Gastrocnemius medialis (tissue), 4 donors: ENCODE data around the gene DISC1. TPM values are rescaled to one million over a fixed set of nuclear protein-coding genes. Genes with fewer than 3 reads are reported as not detected.
"Not testable (repeated sequence)": the region's sequence is repeated elsewhere in the genome, so short reads cannot be mapped to it uniquely, and the experiment has no call there.

Experiments
- ATAC-seq, 2 donors: fragments of 150-250 bp; one replicate each; pipeline ENCODE4 v1.9.1; 2016
- DNase-seq, 2 donors: peaks; one replicate each; pipeline ENCODE4 v3.0.0-alpha.2; 2019
- H3K27ac ChIP-seq, 4 donors: fragments of 200-600 bp; sonication (generic); 1 replicate in 1 of 4; 2 replicates in 3 of 4; pipeline ENCODE4 v1.5.1; 2016 to 2018; ENCODE audit warnings: mild to moderate bottlenecking in 2 of 4, moderate library complexity in 1 of 4
- H3K27me3 ChIP-seq, 3 donors: fragments of 200-600 bp; sonication (generic) in 2 of 3; 1 replicate in 1 of 3; 2 replicates in 2 of 3; pipeline versions ENCODE4 v1.5.1 to v1.6.0; 2016 to 2019; ENCODE audit warnings: mild to moderate bottlenecking in 1 of 3, moderate library complexity in 1 of 3
- H3K36me3 ChIP-seq, 2 donors: fragments of 200-600 bp; sonication (generic) in 1 of 2; one replicate each; pipeline ENCODE4 v1.5.1; 2017 to 2018
- H3K4me1 ChIP-seq, 2 donors: fragments of 200-600 bp; sonication (generic) in 1 of 2; one replicate each; pipeline ENCODE4 v1.5.1; 2016 to 2017; ENCODE audit warnings: mild to moderate bottlenecking in 2 of 2
- H3K4me3 ChIP-seq, 4 donors: fragments of 200-600 bp; sonication (generic) in 3 of 4; 1 replicate in 1 of 4; 2 replicates in 3 of 4; pipeline ENCODE4 v1.5.1; 2016 to 2019; ENCODE audit warnings: mild to moderate bottlenecking in 2 of 4
- H3K9me3 ChIP-seq, 3 donors: fragments of 200-600 bp; sonication (generic) in 2 of 3; 1 replicate in 1 of 3; 2 replicates in 2 of 3; pipeline ENCODE4 v1.5.1; 2016 to 2019
- CTCF ChIP-seq, 5 experiments: fragments of 450-650 bp in 3 of 5; fragments of 200-600 bp in 2 of 5; sonication (generic) in 2 of 5; IDR thresholded peaks in 4 of 5; conservative IDR thresholded peaks in 1 of 5; 1 replicate in 4 of 5; 2 replicates in 1 of 5; pipeline ENCODE4 v1.5.1; 2016 to 2019; ENCODE audit warnings: antibody characterized with exemption in 5 of 5, mild to moderate bottlenecking in 3 of 5, moderate library complexity in 3 of 5
- POLR2A ChIP-seq, 2 donors: fragments of 450-650 bp; IDR thresholded peaks; one replicate each; pipeline ENCODE4 v1.6.1; 2017; ENCODE audit warnings: antibody characterized with exemption in 2 of 2, mild to moderate bottlenecking in 2 of 2, moderate library complexity in 2 of 2
- in situ Hi-C, 4 donors: fragments of 200-750 bp; cut with MboI; loops; one replicate each; pipeline versions ENCODE4 v1.15.0 to v1.8.0; 2017; ENCODE audit warnings: low sequenced_read_pairs in 4 of 4
- intact Hi-C: fragments of 100-400 bp; cut with DNase I; formaldehyde crosslinking; loops from one replicate; pipeline ENCODE4 v1.15.1; 2023; ENCODE audit warnings: low total_unique reads
- total RNA-seq, 4 donors: library from RNA; depleted of rRNA; stranded (reverse); fragments of >200 nt; gene quantifications; one replicate each; pipeline versions ENCODE4 v1.1.0 to v1.2.3, GENCODE V29; 2016

Gene DISC1
- total RNA-seq, 4 donors from 2014 or later = 2.3 to 5.8 (median 2.6) TPM

GRCh38 chr1:231723146-231723545, 96.6 kb downstream of the DISC1 start:
- no peaks in the 10 kb centered on the region for H3K4me1 ChIP-seq
- no peak overlapping the region for H3K27ac ChIP-seq
- H3K4me3 ChIP-seq = no peak overlapping the region
- ATAC-seq (no peak), DNase-seq (no peak)
- intact Hi-C loops = no loop called here
- no peaks in the 10 kb centered on the region for H3K36me3 ChIP-seq
- in situ Hi-C loops = no loop called here
- TF ChIP-seq POLR2A (IDR thresholded peaks at IDR 0.05) (no peak), CTCF (IDR thresholded peaks at IDR 0.05 in 4 of 5, conservative IDR thresholded peaks at IDR 0.05 in 1 of 5) (no peak)
- no peaks in the 10 kb centered on the region for H3K9me3 ChIP-seq
- peaks cover 0 to 4% (median 3%) of the 10 kb centered on the region in 3 donors for H3K27me3 ChIP-seq

GRCh38 chr1:231724041-231724440, 97.5 kb downstream of the DISC1 start:
- in situ Hi-C loops (no loop called here), intact Hi-C loops (no loop called here)
- Histone ChIP-seq H3K27me3 (peaks cover 0 to 4% (median 3%) of the 10 kb centered on the region in 3 donors), H3K9me3 (no peaks in the 10 kb centered on the region), H3K4me1 (no peaks in the 10 kb centered on the region), H3K36me3 (no peaks in the 10 kb centered on the region), H3K27ac (no peak overlapping the region), H3K4me3 (no peak overlapping the region)
- no peak for DNase-seq
- no peak for TF ChIP-seq CTCF (IDR thresholded peaks at IDR 0.05 in 4 of 5, conservative IDR thresholded peaks at IDR 0.05 in 1 of 5)
- TF ChIP-seq POLR2A (IDR thresholded peaks at IDR 0.05) = no peak
- ATAC-seq = no peak

GRCh38 chr1:231724876-231725647, 98.5 kb downstream of the DISC1 start:
- Histone ChIP-seq H3K4me3 (no peak overlapping the region), H3K4me1 (no peaks in the 10 kb centered on the region), H3K9me3 (no peaks in the 10 kb centered on the region), H3K27ac (no peak overlapping the region), H3K36me3 (no peaks in the 10 kb centered on the region), H3K27me3 (peaks cover 0 to 4% (median 3%) of the 10 kb centered on the region in 3 donors)
- TF ChIP-seq CTCF (IDR thresholded peaks at IDR 0.05 in 4 of 5, conservative IDR thresholded peaks at IDR 0.05 in 1 of 5) (no peak), POLR2A (IDR thresholded peaks at IDR 0.05) (no peak)
- no peak for ATAC-seq
- intact Hi-C loops (loop anchor here (5.0 kb wide), 1 partner anchor 1123 kb away; no protein-coding TSS in a partner anchor), in situ Hi-C loops (no loop called here)
- DNase-seq = peak in 1 of 2 donors; percentile 14

GRCh38 chr1:231727171-231727570, 100.6 kb downstream of the DISC1 start:
- intact Hi-C loops = loop anchor here (5.0 kb wide), 1 partner anchor 1125 kb away; no protein-coding TSS in a partner anchor
- ATAC-seq = no peak
- TF ChIP-seq CTCF (IDR thresholded peaks at IDR 0.05 in 4 of 5, conservative IDR thresholded peaks at IDR 0.05 in 1 of 5) (no peak), POLR2A (IDR thresholded peaks at IDR 0.05) (no peak)
- Histone ChIP-seq H3K27me3 (no peaks in the 10 kb centered on the region), H3K27ac (no peak overlapping the region), H3K4me1 (no peaks in the 10 kb centered on the region), H3K9me3 (no peaks in the 10 kb centered on the region), H3K4me3 (no peak overlapping the region), H3K36me3 (no peaks in the 10 kb centered on the region)
- no peak for DNase-seq
- in situ Hi-C loops = no loop called here

GRCh38 chr1:231728987-231729386, 102.4 kb downstream of the DISC1 start:
- H3K27ac ChIP-seq, ATAC-seq, H3K4me1 ChIP-seq, H3K9me3 ChIP-seq, H3K27me3 ChIP-seq, H3K36me3 ChIP-seq, DNase-seq, H3K4me3 ChIP-seq, in situ Hi-C loops: not testable (repeated sequence)
- intact Hi-C loops = loop anchor here (5.0 kb wide), 1 partner anchor 1127 kb away; no protein-coding TSS in a partner anchor
